ENCODE measurements around the gene GAB3.

DNA sequence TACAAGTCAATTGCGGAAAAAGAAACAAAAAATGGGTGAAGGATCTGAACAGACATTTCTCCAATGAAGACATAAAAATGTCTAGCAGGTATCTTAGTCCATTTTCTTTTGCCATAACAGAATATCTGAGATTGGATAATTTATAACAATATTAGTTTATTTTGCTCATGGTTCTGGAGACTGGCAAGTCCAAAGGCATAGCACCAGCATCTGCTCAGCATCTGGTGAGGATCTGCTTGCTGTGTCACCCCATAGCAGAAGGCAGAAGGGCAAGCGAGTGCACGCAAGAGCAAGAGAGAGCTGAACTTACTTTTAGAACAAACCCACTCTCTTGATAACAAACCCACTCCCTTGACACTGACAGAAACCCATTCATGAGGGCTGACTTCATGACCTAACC is 29.7 kb downstream of the GAB3 start:
- TF ChIP-seq, protein P1, sequence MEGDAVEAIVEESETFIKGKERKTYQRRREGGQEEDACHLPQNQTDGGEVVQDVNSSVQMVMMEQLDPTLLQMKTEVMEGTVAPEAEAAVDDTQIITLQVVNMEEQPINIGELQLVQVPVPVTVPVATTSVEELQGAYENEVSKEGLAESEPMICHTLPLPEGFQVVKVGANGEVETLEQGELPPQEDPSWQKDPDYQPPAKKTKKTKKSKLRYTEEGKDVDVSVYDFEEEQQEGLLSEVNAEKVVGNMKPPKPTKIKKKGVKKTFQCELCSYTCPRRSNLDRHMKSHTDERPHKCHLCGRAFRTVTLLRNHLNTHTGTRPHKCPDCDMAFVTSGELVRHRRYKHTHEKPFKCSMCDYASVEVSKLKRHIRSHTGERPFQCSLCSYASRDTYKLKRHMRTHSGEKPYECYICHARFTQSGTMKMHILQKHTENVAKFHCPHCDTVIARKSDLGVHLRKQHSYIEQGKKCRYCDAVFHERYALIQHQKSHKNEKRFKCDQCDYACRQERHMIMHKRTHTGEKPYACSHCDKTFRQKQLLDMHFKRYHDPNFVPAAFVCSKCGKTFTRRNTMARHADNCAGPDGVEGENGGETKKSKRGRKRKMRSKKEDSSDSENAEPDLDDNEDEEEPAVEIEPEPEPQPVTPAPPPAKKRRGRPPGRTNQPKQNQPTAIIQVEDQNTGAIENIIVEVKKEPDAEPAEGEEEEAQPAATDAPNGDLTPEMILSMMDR (IDR thresholded peaks at IDR 0.05): no peak
- no peak for TF ChIP-seq POLR2A (IDR thresholded peaks at IDR 0.05)
